H9 (cell line): Measurements from ENCODE around the gene B3GLCT. TPM values are rescaled to one million over a fixed set of nuclear protein-coding genes. Genes with fewer than 3 reads are reported as not detected.

Source experiments
- DNase-seq: peaks from one replicate; pipeline ENCODE4 v3.0.0-alpha.2; 2017
- H2AFZ ChIP-seq: one replicate; pipeline ENCODE4 v1.6.1; 2013; ENCODE audit warnings: mild to moderate bottlenecking, low read length, control low read depth, moderate library complexity
- H2AK5ac ChIP-seq: 2 replicates; pipeline ENCODE4 v1.6.1; 2013; ENCODE audit warnings: low read length, control low read depth, mixed read lengths; ENCODE audit not compliant: insufficient read length
- H2BK120ac ChIP-seq: one replicate; pipeline ENCODE4 v1.6.1; 2013; ENCODE audit warnings: low read depth, mild to moderate bottlenecking, low read length, control low read depth, inconsistent platforms; ENCODE audit not compliant: poor library complexity, severe bottlenecking
- H2BK12ac ChIP-seq: 2 replicates; pipeline ENCODE4 v1.6.1; 2013; ENCODE audit warnings: low read length, control low read depth, mixed read lengths, low read depth; ENCODE audit not compliant: insufficient read length
- H2BK15ac ChIP-seq: 2 replicates; pipeline ENCODE4 v1.6.1; 2013; ENCODE audit warnings: low read depth, low read length, control low read depth
- H2BK20ac ChIP-seq: one replicate; pipeline ENCODE4 v1.6.1; 2013; ENCODE audit warnings: low read depth, mild to moderate bottlenecking, low read length, control low read depth, inconsistent platforms; ENCODE audit not compliant: poor library complexity, severe bottlenecking
- H2BK5ac ChIP-seq: 2 replicates; pipeline ENCODE4 v1.6.1; 2013; ENCODE audit warnings: low read length, control low read depth, mixed read lengths; ENCODE audit not compliant: insufficient read length
- H3K14ac ChIP-seq: 2 replicates; pipeline ENCODE4 v1.6.1; 2013; ENCODE audit warnings: low read length, control low read depth; ENCODE audit not compliant: insufficient read depth
- H3K18ac ChIP-seq: 2 replicates; pipeline ENCODE4 v1.6.1; 2013; ENCODE audit warnings: low read depth, mild to moderate bottlenecking, mixed read lengths, low read length, control low read depth; ENCODE audit not compliant: insufficient read length
- H3K23ac ChIP-seq: 2 replicates; pipeline ENCODE4 v1.6.1; 2013; ENCODE audit warnings: low read length, control low read depth, mixed read lengths, low read depth; ENCODE audit not compliant: insufficient read length
- H3K23me2 ChIP-seq: 2 replicates; pipeline ENCODE4 v1.6.1; 2013; ENCODE audit warnings: low read depth, mild to moderate bottlenecking, mixed read lengths, low read length, control low read depth; ENCODE audit not compliant: insufficient read length, poor library complexity, severe bottlenecking
- H3K27ac ChIP-seq: 2 replicates; pipeline ENCODE4 v1.5.1; 2013; ENCODE audit warnings: low read length, control low read depth, mixed read lengths, low read depth; ENCODE audit not compliant: insufficient read length
- H3K27me3 ChIP-seq: 2 replicates; pipeline ENCODE4 v1.6.1; 2013; ENCODE audit warnings: low read length, control low read depth, inconsistent platforms; ENCODE audit not compliant: insufficient read depth
- H3K4ac ChIP-seq: 2 replicates; pipeline ENCODE4 v1.6.1; 2013; ENCODE audit warnings: low read depth, mild to moderate bottlenecking, control low read depth, inconsistent platforms, low read length, moderate library complexity
- H3K4me1 ChIP-seq: 2 replicates; pipeline ENCODE4 v1.6.1; 2013; ENCODE audit warnings: low read length, control low read depth, inconsistent platforms; ENCODE audit not compliant: insufficient read depth
- H3K4me2 ChIP-seq: 2 replicates; pipeline ENCODE4 v1.6.1; 2013; ENCODE audit warnings: low read length, control low read depth, mixed read lengths; ENCODE audit not compliant: insufficient read length, insufficient read depth
- H3K56ac ChIP-seq: 2 replicates; pipeline ENCODE4 v1.6.1; 2013; ENCODE audit warnings: low read depth, mild to moderate bottlenecking, mixed read lengths, low read length, control low read depth; ENCODE audit not compliant: insufficient read length
- H3K79me1 ChIP-seq: 2 replicates; pipeline ENCODE4 v1.6.1; 2013; ENCODE audit warnings: low read depth, mild to moderate bottlenecking, moderate library complexity, low read length, control low read depth, inconsistent platforms; ENCODE audit not compliant: insufficient read depth, poor library complexity, severe bottlenecking
- H3K79me2 ChIP-seq: 2 replicates; pipeline ENCODE4 v1.6.1; 2013; ENCODE audit warnings: low read length, control low read depth, inconsistent platforms; ENCODE audit not compliant: insufficient read depth
- H3K9ac ChIP-seq: 2 replicates; pipeline ENCODE4 v1.6.1; 2013; ENCODE audit warnings: low read length, control low read depth, mixed read lengths; ENCODE audit not compliant: insufficient read length; ENCODE audit errors: extremely low read depth
- H3K9me3 ChIP-seq: one replicate; pipeline ENCODE4 v1.6.1; 2013; ENCODE audit warnings: low read depth, low read length, inconsistent platforms; ENCODE audit not compliant: control insufficient read depth
- H3T11ph ChIP-seq: one replicate; pipeline ENCODE4 v1.6.1; 2013; ENCODE audit warnings: mild to moderate bottlenecking, low read length, control low read depth, inconsistent platforms
- H4K20me1 ChIP-seq: one replicate; pipeline ENCODE4 v1.6.1; 2013; ENCODE audit not compliant: control insufficient read depth, insufficient read length, insufficient read depth
- H4K5ac ChIP-seq: 2 replicates; pipeline ENCODE4 v1.6.1; 2013; ENCODE audit warnings: low read depth, mild to moderate bottlenecking, mixed read lengths, low read length, control low read depth; ENCODE audit not compliant: insufficient read length
- H4K8ac ChIP-seq: replicated peaks from 2 replicates; pipeline ENCODE4 v1.6.1; 2013; ENCODE audit warnings: low read length, control low read depth, mixed read lengths, low read depth; ENCODE audit not compliant: insufficient read length
- H4K91ac ChIP-seq: 2 replicates; pipeline ENCODE4 v1.6.1; 2013; ENCODE audit warnings: low read depth, mild to moderate bottlenecking, moderate library complexity, mixed read lengths, low read length, control low read depth; ENCODE audit not compliant: insufficient read length
- H3K27ac Mint-ChIP-seq, 3 experiments: 2 replicates in 2 of 3; 3 replicates in 1 of 3; pipeline ENCODE4 v1.8.0; 2020 to 2021; ENCODE audit warnings: mixed read lengths in 3 of 3, mild to moderate bottlenecking in 1 of 3, moderate library complexity in 1 of 3
- H3K27me3 Mint-ChIP-seq: 2 replicates; pipeline ENCODE4 v1.8.0; 2021; ENCODE audit warnings: low read depth, mild to moderate bottlenecking, moderate library complexity, mixed read lengths
- H3K36me3 Mint-ChIP-seq, 3 experiments: 2 replicates in 2 of 3; 3 replicates in 1 of 3; pipeline ENCODE4 v1.8.0; 2020 to 2021; ENCODE audit warnings: low read depth in 3 of 3, mixed read lengths in 3 of 3; ENCODE audit not compliant: insufficient read depth in 1 of 3
- H3K4me1 Mint-ChIP-seq, 2 experiments: 2 replicates each; pipeline ENCODE4 v1.8.0; 2020; ENCODE audit warnings: mixed read lengths in 2 of 2
- H3K4me3 Mint-ChIP-seq, 2 experiments: 2 replicates in 1 of 2; 3 replicates in 1 of 2; pipeline ENCODE4 v1.8.0; 2020 to 2021; ENCODE audit warnings: mild to moderate bottlenecking in 2 of 2, mixed read lengths in 2 of 2, moderate library complexity in 1 of 2
- H3K9me3 Mint-ChIP-seq, 2 experiments: 2 replicates in 1 of 2; 3 replicates in 1 of 2; pipeline ENCODE4 v1.8.0; 2020; ENCODE audit warnings: mild to moderate bottlenecking in 2 of 2, mixed read lengths in 2 of 2, moderate library complexity in 1 of 2
- CTCF ChIP-seq: fragments of 200-600 bp; sonication (generic); conservative IDR thresholded peaks from 3 replicates; pipeline ENCODE4 v1.8.0; 2021; ENCODE audit warnings: antibody characterized with exemption, mild to moderate bottlenecking
- WGBS: extraction: QIAGEN DNeasy Blood & Tissue Kit; methylation state at CpG from one replicate; pipeline ENCODE4 v1.1.7; 2013; ENCODE audit warnings: missing lambda C conversion rate, low lambda C conversion rate, mixed read lengths; ENCODE audit not compliant: insufficient read length; ENCODE audit errors: extremely low coverage; 5-methylcytosine and 5-hydroxymethylcytosine counted together
- total RNA-seq: library from RNA; stranded (reverse); gene quantifications from 2 replicates; pipeline ENCODE4 v1.2.1, GENCODE V29; 2021

The B3GLCT gene
- total RNA-seq, 1 experiment from 2014 or later, result 5.4 TPM

- H3K27ac Mint-ChIP-seq, result no peak overlapping the region
- Histone ChIP-seq H3K23ac (no peak overlapping the region), H2BK5ac (no peak overlapping the region), H3K27ac (no peak overlapping the region), H4K91ac (no peak overlapping the region), H3T11ph (no peak overlapping the region), H2BK20ac (no peak overlapping the region), H2AFZ (no peak overlapping the region), H4K20me1 (no peaks in the 10 kb centered on the region), H3K23me2 (no peaks in the 10 kb centered on the region), H3K56ac (no peak overlapping the region), H4K8ac (no peak overlapping the region), H2BK12ac (no peak overlapping the region), H3K27me3 (no peaks in the 10 kb centered on the region), H3K4me1 (peaks cover 4% of the 10 kb centered on the region; the same call in 1 of the 2 replicates), H3K9ac (no peak overlapping the region), H3K9me3 (no peaks in the 10 kb centered on the region), H2AK5ac (no peak overlapping the region), H3K4ac (no peak overlapping the region), H2BK15ac (no peak overlapping the region), H3K14ac (no peak overlapping the region), H3K79me1 (no peaks in the 10 kb centered on the region), H2BK120ac (no peak overlapping the region), H3K4me2 (no peak overlapping the region), H3K79me2 (no peaks in the 10 kb centered on the region), H4K5ac (no peak overlapping the region), H3K18ac (no peak overlapping the region)
- WGBS, result no CpG with 5 or more reads among the region's 3 CpGs
- H3K27me3 Mint-ChIP-seq, result no peaks in the 10 kb centered on the region
- peaks cover 9 to 20% of the 10 kb centered on the region in 2 experiments for H3K4me1 Mint-ChIP-seq
- no peaks in the 10 kb centered on the region; a peak in 1 of 7 replicates for H3K36me3 Mint-ChIP-seq
- no peak for DNase-seq
- TF ChIP-seq CTCF, result no peak
- H3K4me3 Mint-ChIP-seq, result no peak overlapping the region
- H3K9me3 Mint-ChIP-seq, result no peaks in the 10 kb centered on the region
Measured at GRCh38 chr13:31172001-31172400, 27.8 kb upstream of the B3GLCT start.
